ENCODE results near the gene PHF10. TPM values are rescaled to one million over a fixed set of nuclear protein-coding genes. Genes with fewer than 3 reads are reported as not detected.
"Not testable (repeated sequence)": the region's sequence is repeated elsewhere in the genome, so short reads cannot be mapped to it uniquely, and the experiment has no call there.

PHF10 gene
- total RNA-seq (10 to 100 TPM; 69.6 to 71.5 TPM), polyA plus RNA-seq (17.6 TPM)

DNA sequence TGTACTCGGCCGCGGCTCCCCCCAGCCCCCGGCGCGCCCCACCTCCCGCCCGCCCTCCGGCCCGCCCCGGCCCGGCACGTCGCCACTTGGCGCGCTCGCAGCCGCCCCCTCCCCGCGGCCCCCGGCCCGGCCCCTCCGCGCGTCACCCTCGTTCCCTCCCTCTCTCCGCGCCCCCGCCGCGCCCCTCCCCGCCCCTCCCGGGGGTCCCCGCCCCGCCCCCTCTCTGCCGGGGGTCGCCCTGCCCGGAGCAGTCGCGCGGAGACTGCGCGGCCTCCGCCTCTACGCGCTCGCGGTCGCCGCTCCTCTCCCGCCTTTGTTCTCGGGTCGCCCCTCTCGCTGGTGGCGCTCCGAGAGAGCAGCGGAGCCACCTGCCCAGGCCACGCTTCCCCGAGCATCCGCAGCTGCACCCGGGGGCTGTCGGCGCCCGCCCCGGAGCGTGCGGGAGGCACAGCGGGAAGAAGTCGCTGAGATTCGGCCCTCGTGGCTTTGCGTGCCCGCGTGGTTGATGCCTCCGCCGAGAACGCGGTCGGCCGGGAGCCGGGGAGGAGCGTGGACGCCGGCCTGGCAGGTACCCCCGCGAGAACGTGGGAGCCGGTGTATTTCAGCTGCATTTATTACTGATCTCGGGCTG is at the start of gene PHF10:
TSS of gene PHF10 (minus strand) at position 7 of the 631 bp plus-strand sequence. CDS start 569 bp downstream, outside the sequence.
- peak within 1 kb of the TSS; percentile 89 to 99 (median 92) for H3K4me3 Mint-ChIP-seq
- Histone ChIP-seq H3K4me1 (ENCODE audit: insufficient read depth, low read length) (peaks cover 35% of the 10 kb centered on the region), H3K4me3 (ENCODE audit: low read length) (peak within 1 kb of the TSS; percentile 75), H3K27ac (ENCODE audit: low read depth, low read length) (peak within 1 kb of the TSS; percentile 81), H3K27me3 (ENCODE audit: insufficient read depth, low read length, poor library complexity, severe bottlenecking) (no peaks in the 10 kb centered on the region), H3K9me3 (ENCODE audit: low read length) (no peaks in the 10 kb centered on the region), H3K36me3 (ENCODE audit: insufficient read depth, low read length) (no peaks in the 10 kb centered on the region)
- peaks cover 33 to 53% (median 48%) of the 10 kb centered on the region in 3 donors for H3K4me1 Mint-ChIP-seq
- H3K9me3 Mint-ChIP-seq = no peaks in the 10 kb centered on the region
- peak within 1 kb of the TSS; percentile 90 to 99 (median 94) for H3K27ac Mint-ChIP-seq
- POLR2A ChIA-PET = interaction anchor here (0.8 to 5.6 kb wide), 4 partner anchors 9 to 27 kb away, joined by 3 to 69 read pairs (median 6); partner anchors contain the start of genes C6orf120, DYNLT2, ERMARD and WDR27
- DNase-seq = peak; percentile 54 to 80 (median 63)
- H3K27me3 Mint-ChIP-seq = peaks cover 0 to 1% of the 10 kb centered on the region in 2 donors
- peaks cover 0 to 16% (median 0%) of the 10 kb centered on the region in 3 donors for H3K36me3 Mint-ChIP-seq
- CTCF ChIA-PET = interaction anchor here (0.8 to 1.1 kb wide), 2 partner anchors 14 to 69 kb away, joined by 3 to 4 read pairs; no protein-coding TSS in a partner anchor

DNA sequence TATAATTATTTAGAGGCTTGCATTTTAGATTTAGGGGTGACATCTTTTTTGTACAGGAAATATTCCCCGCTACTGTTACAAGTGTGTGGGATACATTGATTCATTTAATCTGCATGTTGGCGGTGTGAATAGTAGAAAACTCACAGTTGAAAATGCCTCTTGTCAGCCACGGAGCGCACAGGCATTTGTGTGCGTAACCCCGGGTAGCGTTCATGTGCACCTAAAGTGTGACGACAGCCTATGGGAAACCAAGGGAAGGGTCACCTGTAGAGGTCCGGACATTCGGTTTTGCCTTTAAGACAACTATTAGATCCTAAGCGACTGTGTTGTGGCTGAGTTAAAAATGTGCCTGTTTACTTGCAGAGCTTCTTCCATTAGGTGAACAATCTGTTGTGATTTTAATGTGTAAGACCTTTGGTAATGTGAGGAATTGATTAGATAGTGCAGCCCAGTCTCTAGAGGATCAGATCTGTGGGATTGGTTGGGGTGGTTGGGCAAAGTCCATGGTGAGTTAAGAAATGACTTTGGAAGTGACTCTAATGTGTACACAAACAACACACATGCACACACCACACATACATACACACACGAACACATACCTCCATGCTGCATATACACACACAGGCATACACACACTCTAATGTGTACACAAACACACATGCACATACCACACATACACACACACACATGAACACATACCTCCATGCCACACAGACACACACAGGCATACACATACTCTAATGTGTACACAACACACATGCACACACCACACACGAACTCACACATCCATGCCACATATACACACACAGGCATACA is 42.8 kb upstream of the PHF10 start:
- Histone ChIP-seq H3K4me3 (ENCODE audit: low read length) (no peak overlapping the region), H3K27ac (ENCODE audit: low read depth, low read length) (no peak overlapping the region), H3K9me3 (ENCODE audit: low read length) (no peaks in the 10 kb centered on the region), H3K4me1 (ENCODE audit: insufficient read depth, low read length) (no peaks in the 10 kb centered on the region), H3K36me3 (ENCODE audit: insufficient read depth, low read length) (peaks cover 20% of the 10 kb centered on the region), H3K27me3 (ENCODE audit: insufficient read depth, low read length, poor library complexity, severe bottlenecking) (no peaks in the 10 kb centered on the region)
- no peak overlapping the region for H3K4me3 Mint-ChIP-seq
- H3K9me3 Mint-ChIP-seq = no peaks in the 10 kb centered on the region
- H3K4me1 Mint-ChIP-seq = no peaks in the 10 kb centered on the region
- peaks cover 0 to 1% of the 10 kb centered on the region in 2 donors for H3K27me3 Mint-ChIP-seq
- CTCF ChIA-PET = no interaction called here
- POLR2A ChIA-PET = no interaction called here
- no peak for DNase-seq
- peak overlapping the region in 2 of 8 donors; percentile 25 to 44 for H3K27ac Mint-ChIP-seq
- peaks cover 14 to 83% (median 33%) of the 10 kb centered on the region in 3 donors for H3K36me3 Mint-ChIP-seq

DNA sequence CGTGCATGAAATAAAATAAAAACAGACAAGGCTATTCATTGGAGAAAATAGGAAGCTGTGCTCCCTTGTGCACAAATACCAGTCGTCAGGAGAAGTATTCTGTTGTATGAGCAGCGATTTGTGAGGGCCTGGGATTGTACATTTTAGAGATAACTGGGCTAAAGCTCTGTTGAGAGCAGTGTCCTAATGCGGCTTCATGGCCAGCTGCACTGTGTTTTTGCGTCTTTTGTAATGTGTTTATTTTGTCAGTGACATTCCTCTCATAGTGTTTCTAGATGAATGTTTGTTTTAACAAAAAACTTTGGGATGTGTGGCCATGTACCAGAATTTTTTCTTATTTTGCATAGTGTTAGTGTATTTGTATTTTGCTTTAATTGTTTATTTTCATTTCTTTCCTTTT is 41.9 kb upstream of the PHF10 start:
- no peak for DNase-seq
- Mint-ChIP-seq H3K27me3 (peaks cover 0 to 1% of the 10 kb centered on the region in 2 donors), H3K27ac (no peak overlapping the region), H3K9me3 (no peaks in the 10 kb centered on the region), H3K4me1 (no peaks in the 10 kb centered on the region), H3K36me3 (peaks cover 17 to 82% (median 29%) of the 10 kb centered on the region in 3 donors), H3K4me3 (no peak overlapping the region)
- no peak overlapping the region for H3K27ac ChIP-seq (ENCODE audit: low read depth, low read length)
- H3K4me3 ChIP-seq (ENCODE audit: low read length) = no peak overlapping the region
- ChIA-PET POLR2A (interaction anchor here (0.6 kb wide), 1 partner anchor 13 kb away, joined by 3 read pairs; no protein-coding TSS in a partner anchor), CTCF (no interaction called here)
- no peaks in the 10 kb centered on the region for H3K4me1 ChIP-seq (ENCODE audit: insufficient read depth, low read length)
- peaks cover 21% of the 10 kb centered on the region for H3K36me3 ChIP-seq (ENCODE audit: insufficient read depth, low read length)
- H3K27me3 ChIP-seq (ENCODE audit: insufficient read depth, low read length, poor library complexity, severe bottlenecking) = no peaks in the 10 kb centered on the region
- no peaks in the 10 kb centered on the region for H3K9me3 ChIP-seq (ENCODE audit: low read length)

DNA sequence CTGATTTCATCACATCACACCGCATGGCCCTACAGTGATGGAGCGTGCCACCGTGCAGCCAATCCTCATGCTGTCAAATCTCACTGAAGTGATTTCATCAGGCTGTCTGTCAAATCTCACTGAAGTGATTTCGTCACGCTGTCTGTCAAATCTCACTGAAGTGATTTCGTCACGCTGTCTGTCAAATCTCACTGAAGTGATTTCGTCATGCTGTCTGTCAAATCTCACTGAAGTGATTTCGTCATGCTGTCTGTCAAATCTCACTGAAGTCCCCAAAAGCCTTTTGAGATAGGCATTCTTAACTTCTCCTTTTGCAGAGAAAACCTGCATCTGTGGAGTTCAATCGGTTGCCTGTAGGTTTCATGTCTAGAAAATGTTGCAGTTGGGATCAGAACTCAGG is 41.5 kb upstream of the PHF10 start:
- H3K9me3 ChIP-seq (ENCODE audit: low read length); H3K4me3 ChIP-seq (ENCODE audit: low read length); H3K4me3 Mint-ChIP-seq; H3K4me1 Mint-ChIP-seq; H3K4me1 ChIP-seq (ENCODE audit: insufficient read depth, low read length); H3K27ac ChIP-seq (ENCODE audit: low read depth, low read length); H3K9me3 Mint-ChIP-seq; CTCF ChIA-PET; H3K27ac Mint-ChIP-seq; H3K27me3 Mint-ChIP-seq; H3K27me3 ChIP-seq (ENCODE audit: insufficient read depth, low read length, poor library complexity, severe bottlenecking); DNase-seq: not testable (repeated sequence)
- H3K36me3 Mint-ChIP-seq = peaks cover 17 to 85% (median 30%) of the 10 kb centered on the region in 3 donors
- H3K36me3 ChIP-seq (ENCODE audit: insufficient read depth, low read length) = peaks cover 26% of the 10 kb centered on the region
- POLR2A ChIA-PET = interaction anchor here (0.6 kb wide), 1 partner anchor 13 kb away, joined by 3 read pairs; no protein-coding TSS in a partner anchor

DNA sequence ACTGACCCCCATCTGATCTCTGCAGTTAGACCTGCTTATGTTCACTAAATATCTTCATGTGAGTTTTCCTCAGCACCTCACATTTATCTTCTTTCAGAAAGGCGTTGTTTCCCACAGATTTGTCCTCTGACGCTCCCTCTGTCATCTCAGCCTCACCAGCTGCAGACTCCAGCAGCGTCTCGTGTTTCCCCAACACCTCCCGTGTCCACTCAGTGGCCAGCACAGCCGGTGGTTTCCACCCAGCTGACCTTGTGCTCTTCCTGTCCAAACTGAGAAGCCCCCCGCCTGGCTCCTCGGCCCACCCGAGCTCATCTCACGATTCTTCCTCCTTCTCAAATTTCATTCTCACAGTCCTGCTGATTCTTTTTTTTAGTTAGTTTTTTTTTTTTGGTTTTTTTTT is 39.6 kb upstream of the PHF10 start:
- H3K27ac ChIP-seq (ENCODE audit: low read depth, low read length) = no peak overlapping the region
- ChIA-PET POLR2A (no interaction called here), CTCF (interaction anchor here (1.2 kb wide), 1 partner anchor 19 kb away, joined by 3 read pairs; no protein-coding TSS in a partner anchor)
- H3K4me3 ChIP-seq (ENCODE audit: low read length) = no peak overlapping the region
- no peaks in the 10 kb centered on the region for H3K4me1 Mint-ChIP-seq
- no peak overlapping the region for H3K27ac Mint-ChIP-seq
- DNase-seq = no peak
- peaks cover 0 to 1% of the 10 kb centered on the region in 2 donors for H3K27me3 Mint-ChIP-seq
- peaks cover 44% of the 10 kb centered on the region for H3K36me3 ChIP-seq (ENCODE audit: insufficient read depth, low read length)
- H3K27me3 ChIP-seq (ENCODE audit: insufficient read depth, low read length, poor library complexity, severe bottlenecking) = no peaks in the 10 kb centered on the region
- no peak overlapping the region for H3K4me3 Mint-ChIP-seq
- H3K9me3 Mint-ChIP-seq = no peaks in the 10 kb centered on the region
- H3K9me3 ChIP-seq (ENCODE audit: low read length) = no peaks in the 10 kb centered on the region
- no peaks in the 10 kb centered on the region for H3K4me1 ChIP-seq (ENCODE audit: insufficient read depth, low read length)
- H3K36me3 Mint-ChIP-seq = peaks cover 17 to 92% (median 34%) of the 10 kb centered on the region in 3 donors

DNA sequence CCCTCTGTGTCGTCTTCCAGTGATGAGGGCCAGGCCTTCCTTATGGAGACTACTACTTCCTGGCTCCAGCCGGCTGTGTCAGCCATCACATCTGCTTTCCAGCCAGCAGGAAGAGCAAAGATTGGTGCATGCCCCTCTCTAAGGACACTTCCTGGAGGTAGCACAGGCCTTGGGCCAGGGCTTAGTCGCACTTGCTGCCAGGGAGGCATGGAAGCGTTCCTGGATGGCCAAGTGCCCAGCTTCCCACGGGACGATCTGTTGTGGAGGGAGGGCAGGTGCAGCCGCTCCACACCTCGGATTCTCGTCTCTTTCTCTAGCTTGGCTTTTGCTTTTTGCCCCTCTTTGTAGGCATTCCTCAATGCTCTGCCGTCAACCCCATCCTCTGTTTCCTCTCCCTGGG is 39.0 kb upstream of the PHF10 start:
- peaks cover 46% of the 10 kb centered on the region for H3K36me3 ChIP-seq (ENCODE audit: insufficient read depth, low read length)
- no peak overlapping the region for H3K27ac Mint-ChIP-seq
- no peak overlapping the region for H3K27ac ChIP-seq (ENCODE audit: low read depth, low read length)
- H3K27me3 Mint-ChIP-seq = peaks cover 0 to 1% of the 10 kb centered on the region in 2 donors
- no peaks in the 10 kb centered on the region for H3K9me3 Mint-ChIP-seq
- POLR2A ChIA-PET = no interaction called here
- no peak overlapping the region for H3K4me3 Mint-ChIP-seq
- no peak for DNase-seq
- CTCF ChIA-PET = interaction anchor here (1.2 kb wide), 1 partner anchor 18 kb away, joined by 3 read pairs; no protein-coding TSS in a partner anchor
- H3K27me3 ChIP-seq (ENCODE audit: insufficient read depth, low read length, poor library complexity, severe bottlenecking) = no peaks in the 10 kb centered on the region
- no peaks in the 10 kb centered on the region for H3K4me1 Mint-ChIP-seq
- H3K36me3 Mint-ChIP-seq = peaks cover 17 to 92% (median 38%) of the 10 kb centered on the region in 3 donors
- H3K9me3 ChIP-seq (ENCODE audit: low read length) = no peaks in the 10 kb centered on the region
- H3K4me3 ChIP-seq (ENCODE audit: low read length) = no peak overlapping the region
- no peaks in the 10 kb centered on the region for H3K4me1 ChIP-seq (ENCODE audit: insufficient read depth, low read length)

DNA sequence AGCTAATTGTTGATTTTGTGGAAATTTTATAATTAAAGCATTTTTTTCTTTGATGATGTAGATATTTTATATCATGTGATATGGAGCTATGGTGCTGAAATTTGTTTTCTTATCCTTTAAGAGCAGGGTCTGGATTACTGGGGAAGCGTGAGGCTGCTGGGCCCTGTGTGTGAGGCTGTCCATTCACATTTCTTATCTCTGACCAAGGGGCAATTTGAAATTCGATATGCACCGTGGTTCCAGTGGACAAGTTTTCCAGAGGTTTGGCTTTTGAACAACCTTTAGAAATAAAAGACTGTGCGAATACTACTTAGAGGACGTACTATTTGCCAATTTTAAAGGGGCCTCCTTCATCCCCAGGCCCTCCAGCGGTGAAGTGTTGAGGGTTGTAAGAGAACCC is 30.9 kb upstream of the PHF10 start:
- Mint-ChIP-seq H3K27ac (peak overlapping the region in 2 of 8 donors; percentile 36 to 57), H3K27me3 (no peaks in the 10 kb centered on the region), H3K4me3 (no peak overlapping the region), H3K36me3 (peaks cover 5 to 50% (median 17%) of the 10 kb centered on the region in 3 donors), H3K9me3 (no peaks in the 10 kb centered on the region), H3K4me1 (peaks cover 26 to 28% (median 27%) of the 10 kb centered on the region in 3 donors)
- ChIA-PET POLR2A (no interaction called here), CTCF (no interaction called here)
- no peak for DNase-seq
- H3K27me3 ChIP-seq (ENCODE audit: insufficient read depth, low read length, poor library complexity, severe bottlenecking) = no peaks in the 10 kb centered on the region
- H3K27ac ChIP-seq (ENCODE audit: low read depth, low read length) = no peak overlapping the region
- no peaks in the 10 kb centered on the region for H3K9me3 ChIP-seq (ENCODE audit: low read length)
- peaks cover 14% of the 10 kb centered on the region for H3K36me3 ChIP-seq (ENCODE audit: insufficient read depth, low read length)
- H3K4me1 ChIP-seq (ENCODE audit: insufficient read depth, low read length) = peaks cover 20% of the 10 kb centered on the region
- no peak overlapping the region for H3K4me3 ChIP-seq (ENCODE audit: low read length)
